Mesothelial cell of epicardium (in vitro differentiated cells): ENCODE results near the gene SLC27A2. TPM values are rescaled to one million over a fixed set of nuclear protein-coding genes. Genes with fewer than 3 reads are reported as not detected.

Source experiments
- total RNA-seq: library from RNA; stranded (reverse); gene quantifications from 3 replicates; pipeline ENCODE4 v1.2.1, GENCODE V29; 2021

The SLC27A2 gene
- total RNA-seq, 1 donor from 2014 or later = 3.1 TPM

Other genes with a start within 250 kb of the SLC27A2 start
- 1.4 to 2.1 TPM (median 1.8 TPM) in 3 replicates for gene ATP8B4, start 63.0 kb upstream of the SLC27A2 start, total RNA-seq
- gene HDC, start 83.5 kb downstream of the SLC27A2 start, total RNA-seq = not detected in 3 replicates
- gene GABPB1, start 173.0 kb downstream of the SLC27A2 start, total RNA-seq = 22.7 to 24.1 TPM (median 24.0 TPM) in 3 replicates
- 55.9 to 61.6 TPM (median 56.1 TPM) in 3 replicates for gene USP8, start 242.2 kb downstream of the SLC27A2 start, total RNA-seq